GM18951 (cell line): ENCODE measurements around the gene ZNF780A.
"Not testable (repeated sequence)": the region's sequence is repeated elsewhere in the genome, so short reads cannot be mapped to it uniquely, and the experiment has no call there.

Experiments
- POLR2A ChIP-seq: IDR thresholded peaks from 4 replicates; pipeline ENCODE4 v1.6.1; 2011; ENCODE audit warnings: mild to moderate bottlenecking; ENCODE audit not compliant: insufficient read length, insufficient read depth; ENCODE audit errors: extremely low read depth
- in situ Hi-C: fragments of 300-500 bp; cut with MboI; formaldehyde crosslinking; loops from one replicate; pipeline ENCODE4 v1.12.0; 2022; ENCODE audit warnings: low sequenced_read_pairs, mixed read lengths, inconsistent platforms; ENCODE audit not compliant: unreplicated experiment

The ZNF780A gene

DNA sequence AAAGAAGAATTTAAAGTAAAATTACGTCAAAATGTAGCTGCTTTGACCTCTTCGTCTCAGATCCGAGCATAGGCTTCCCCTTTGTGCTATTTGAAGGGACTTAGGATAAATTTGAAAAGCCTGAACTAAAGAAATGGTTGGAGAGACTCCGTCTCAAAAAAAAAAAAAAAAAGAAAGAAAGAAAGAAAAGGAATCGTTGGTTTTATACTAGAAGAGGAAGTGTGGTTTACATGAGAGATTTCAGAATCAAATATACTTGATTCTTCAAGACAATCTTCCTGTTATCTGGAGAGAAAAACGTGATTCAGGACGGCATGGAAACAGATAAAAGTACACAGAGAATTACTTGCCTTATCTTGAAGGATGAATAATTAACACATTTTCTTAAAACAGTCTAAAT, 34.2 kb downstream of the ZNF780A start:
- no peak for TF ChIP-seq POLR2A
- in situ Hi-C loops = no loop called here

DNA sequence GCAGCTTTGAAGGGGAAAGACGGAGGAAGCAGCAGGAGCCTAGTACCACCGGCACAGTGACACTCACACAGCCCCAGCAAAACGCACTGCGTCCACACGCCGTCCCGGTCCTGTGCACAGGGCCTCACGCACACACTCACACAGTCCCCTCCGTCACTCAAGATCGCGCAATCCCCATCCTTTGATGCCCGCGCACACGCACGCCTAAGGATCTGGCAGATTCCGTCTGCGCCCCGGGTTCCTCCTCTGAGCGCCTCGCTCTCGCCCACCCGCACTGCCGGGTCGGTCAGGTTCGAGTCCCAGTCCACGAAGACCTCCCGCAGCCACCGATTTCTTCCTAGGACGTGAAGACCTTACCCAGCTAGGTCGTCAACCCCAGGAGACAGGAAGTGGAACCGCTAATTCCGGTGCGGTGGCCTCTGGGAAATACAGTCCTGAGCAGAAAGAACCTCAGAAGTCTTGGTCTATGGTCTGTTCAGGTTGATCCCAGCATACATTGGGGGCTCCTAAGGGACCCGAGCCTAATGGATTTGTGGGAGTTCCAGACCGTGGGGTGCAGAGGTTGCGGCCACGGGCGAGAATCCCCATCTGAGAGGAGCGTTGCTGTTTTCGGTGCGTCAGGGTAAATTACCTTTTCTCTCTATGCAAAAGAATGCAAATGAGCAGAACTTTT, 34.8 kb downstream of the ZNF780A start, which contains the start of gene ZNF780B:
Gene ZNF780B (minus strand): TSS at position 400 of the 673 bp plus-strand sequence. CDS start 5,899 bp downstream, outside the sequence.
- TF ChIP-seq POLR2A = peak; percentile 67
- in situ Hi-C loops = no loop called here

DNA sequence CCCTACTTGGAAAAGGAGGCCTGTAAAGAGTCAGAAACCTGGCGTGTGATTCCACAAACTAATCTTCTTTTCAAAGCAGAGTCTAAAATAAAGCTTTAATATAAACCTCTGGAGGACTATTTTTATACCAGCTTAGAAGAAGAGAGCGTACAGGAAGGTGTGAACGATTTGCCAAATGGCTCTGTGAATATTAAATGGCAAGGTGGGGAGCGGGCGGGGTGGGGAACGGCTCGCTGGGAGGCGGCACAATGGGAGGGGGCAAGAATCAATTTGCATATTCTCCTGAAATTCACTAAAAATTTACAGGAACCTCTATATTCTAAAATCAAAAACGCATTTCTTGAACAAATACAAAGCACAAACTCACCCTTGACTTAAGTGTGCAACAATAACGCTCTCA, 35.7 kb downstream of the ZNF780A start:
- in situ Hi-C loops = no loop called here
- no peak for TF ChIP-seq POLR2A

DNA sequence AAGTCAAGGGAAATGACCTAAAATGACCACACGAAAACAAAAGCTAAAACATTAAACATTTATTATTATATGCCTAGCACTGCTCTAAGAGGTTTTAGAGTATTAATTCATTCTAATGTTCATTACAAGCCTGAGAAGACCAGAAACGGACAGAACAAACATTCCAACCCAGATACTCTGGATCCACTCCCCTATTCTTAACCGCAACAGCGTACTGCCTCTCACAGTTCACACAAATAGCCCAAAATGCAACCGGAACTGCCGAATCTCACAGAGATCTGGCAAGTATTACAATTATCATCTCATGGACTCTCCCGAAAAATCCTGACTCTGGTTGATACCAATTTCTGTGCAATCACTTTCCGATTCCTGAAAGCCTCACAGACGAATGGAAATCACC, 36.1 kb downstream of the ZNF780A start:
- in situ Hi-C loops = no loop called here
- TF ChIP-seq POLR2A = no peak

DNA sequence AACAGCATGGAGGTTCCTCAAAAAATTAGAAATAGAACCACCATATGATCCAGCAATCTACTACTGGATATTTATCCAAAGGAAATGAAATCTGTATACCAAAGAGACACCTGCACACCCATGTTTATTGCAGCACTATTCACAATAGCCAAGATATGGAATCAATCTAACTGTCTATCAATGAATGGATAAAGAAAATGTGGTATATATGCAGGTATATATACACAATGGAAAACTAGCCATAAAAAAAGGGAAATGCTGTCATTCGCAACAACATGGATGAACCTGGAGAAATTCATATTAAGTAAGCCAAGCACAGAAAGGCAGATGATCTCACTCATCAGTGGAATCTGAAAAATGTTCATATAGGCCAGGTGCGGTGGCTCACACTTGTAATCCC, 37.3 kb downstream of the ZNF780A start:
- no peak for TF ChIP-seq POLR2A
- in situ Hi-C loops = no loop called here

DNA sequence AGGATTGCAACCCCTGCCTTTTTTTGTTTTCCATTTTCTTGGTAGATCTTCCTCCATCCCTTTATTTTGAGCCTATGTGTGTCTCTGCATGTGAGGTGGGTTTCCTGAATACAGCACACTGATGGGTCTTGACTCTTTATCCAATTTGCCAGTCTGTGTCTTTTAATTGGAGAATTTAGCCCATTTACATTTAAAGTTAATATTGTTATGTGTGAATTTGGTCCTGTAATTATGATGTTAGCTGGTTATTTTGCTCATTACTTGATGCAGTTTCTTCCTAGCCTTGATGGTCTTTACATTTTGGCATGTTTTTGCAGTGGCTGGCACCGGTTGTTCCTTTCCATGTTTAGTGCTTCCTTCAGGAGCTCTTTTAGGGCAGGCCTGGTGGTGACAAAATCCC, 49.0 kb downstream of the ZNF780A start:
- in situ Hi-C loops = not testable (repeated sequence)

DNA sequence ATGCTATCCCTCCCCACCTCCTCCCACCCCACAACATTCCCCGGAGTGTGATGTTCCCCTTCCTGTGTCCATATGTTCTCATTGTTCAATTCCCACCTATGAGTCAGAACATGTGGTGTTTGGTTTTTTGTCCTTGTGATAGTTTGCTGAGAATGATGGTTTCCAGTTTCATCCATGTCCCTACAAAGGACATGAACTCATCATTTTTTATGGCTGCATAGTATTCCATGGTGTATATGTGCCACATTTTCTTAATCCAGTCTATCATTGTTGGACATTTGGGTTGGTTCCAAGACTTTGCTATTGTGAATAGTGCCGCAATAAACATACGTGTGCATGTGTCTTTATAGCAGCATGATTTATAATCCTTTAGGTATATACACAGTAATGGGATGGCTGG, 52.7 kb downstream of the ZNF780A start:
- in situ Hi-C loops = not testable (repeated sequence)

DNA sequence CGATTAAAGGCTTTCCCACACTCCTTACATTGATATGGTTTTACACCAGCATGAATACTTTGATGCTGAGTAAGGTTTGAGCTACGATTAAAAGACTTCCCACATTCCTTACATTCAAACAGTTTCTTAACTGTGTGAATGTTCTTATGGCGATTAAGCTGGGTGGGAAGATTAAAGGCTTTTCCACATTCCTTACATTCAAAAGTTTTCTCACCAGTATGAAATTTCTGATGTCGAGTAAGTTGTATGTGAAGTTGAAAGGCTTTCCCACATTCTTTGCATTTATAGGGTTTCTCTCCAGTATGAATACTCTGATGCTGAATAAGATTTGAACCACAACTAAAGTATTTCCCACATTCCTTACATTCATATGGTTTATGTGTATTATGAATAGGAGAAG, 54.7 kb downstream of the ZNF780A start:
- no peak for TF ChIP-seq POLR2A
- in situ Hi-C loops = no loop called here

DNA sequence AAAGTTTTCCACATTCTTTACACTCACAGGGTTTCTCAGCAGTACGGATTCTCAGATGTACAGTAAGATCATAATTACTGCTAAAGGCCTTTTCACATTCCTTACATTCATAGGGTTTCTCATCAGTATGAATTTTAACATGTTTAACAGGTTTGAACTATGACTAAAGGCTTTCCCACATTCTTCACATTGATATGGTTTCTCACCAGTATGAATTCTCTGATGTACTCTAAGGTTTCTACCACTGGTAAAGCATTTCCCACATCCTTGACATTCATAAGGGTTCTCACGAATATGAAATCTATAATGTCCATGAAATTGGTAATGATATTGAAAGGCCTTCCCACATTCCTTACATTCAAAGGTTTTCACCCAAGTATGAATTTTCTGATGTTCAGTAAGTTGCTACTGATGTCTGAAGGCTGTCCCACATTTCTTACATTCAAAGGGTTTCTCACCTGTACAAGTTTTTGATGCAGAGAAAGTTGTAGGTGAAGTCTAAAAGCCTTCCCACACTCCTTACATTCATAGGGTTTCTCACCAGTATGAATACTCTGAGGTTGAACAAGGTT, 56.7 kb downstream of the ZNF780A start:
- no peak for TF ChIP-seq POLR2A
- in situ Hi-C loops = no loop called here

DNA sequence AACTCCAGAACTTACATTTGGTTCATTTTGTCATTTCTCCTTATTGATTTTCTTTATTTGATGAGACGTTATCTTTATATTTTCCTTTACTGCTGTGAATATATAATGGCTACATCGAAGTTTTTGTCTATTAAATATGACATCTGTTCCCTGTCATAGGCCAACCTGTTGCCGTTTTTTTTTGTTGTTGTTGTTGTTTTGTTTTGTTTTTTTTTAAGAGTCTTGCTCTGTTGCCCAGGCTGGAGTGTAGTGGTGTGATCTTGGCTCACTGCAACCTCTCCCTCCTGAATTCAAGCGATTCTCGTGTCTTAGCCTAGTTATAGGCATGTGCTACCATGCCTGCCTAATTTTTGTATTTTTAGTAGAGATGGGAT, 64.2 kb downstream of the ZNF780A start:
- no peak for TF ChIP-seq POLR2A
- in situ Hi-C loops = no loop called here

DNA sequence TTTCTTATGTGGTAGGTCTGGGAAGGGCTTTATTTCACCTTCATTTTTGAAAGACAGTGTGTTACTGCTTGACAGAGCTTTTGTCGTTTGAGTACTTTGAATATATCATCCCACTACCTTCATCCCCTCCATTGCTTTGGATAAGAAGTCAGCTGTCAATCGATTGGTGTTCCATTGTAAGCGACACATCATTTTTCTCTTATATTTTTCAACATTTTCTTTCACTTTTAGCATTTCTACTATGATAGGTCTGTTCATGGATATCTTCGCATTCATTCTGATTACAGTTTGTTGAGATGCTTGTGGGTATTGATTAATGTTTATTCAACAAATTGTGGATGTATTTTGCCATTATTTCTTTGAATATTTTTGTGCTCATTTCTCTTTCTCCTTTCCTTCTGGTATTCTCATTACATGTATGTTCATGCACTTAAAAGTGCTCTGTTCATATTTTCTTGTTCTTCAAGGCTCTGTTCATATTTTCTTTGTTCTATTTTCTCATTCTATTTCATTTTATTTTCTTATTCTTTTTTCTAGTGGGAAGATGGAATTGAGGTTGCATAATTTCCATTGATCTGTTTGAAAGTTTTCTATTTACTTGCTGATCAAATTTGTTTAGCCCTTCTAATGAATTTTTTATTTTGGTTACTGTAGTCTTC, 64.7 kb downstream of the ZNF780A start:
- in situ Hi-C loops = no loop called here
- no peak for TF ChIP-seq POLR2A

DNA sequence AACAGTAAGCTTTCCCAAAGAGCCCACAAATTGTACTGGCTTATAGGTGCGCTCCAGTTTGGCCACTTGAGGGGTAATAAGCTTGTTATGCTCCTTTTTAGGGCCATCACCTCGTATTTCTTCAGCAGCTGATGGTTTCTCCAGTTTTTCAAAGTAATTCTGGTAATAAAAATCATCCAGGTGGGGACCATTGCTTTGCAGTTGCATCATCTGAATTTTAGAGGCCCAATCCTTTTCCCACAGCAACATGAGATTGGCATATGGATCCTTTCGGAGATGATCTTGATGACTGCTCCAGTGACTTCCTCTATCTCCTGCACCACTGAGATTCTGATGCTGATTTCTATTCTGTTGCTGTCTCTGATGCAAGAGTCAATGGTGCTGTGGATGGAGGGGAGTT, 66.8 kb downstream of the ZNF780A start:
- in situ Hi-C loops = no loop called here

More for the DNA sequence above, 66.8 kb downstream of the ZNF780A start:
- TF ChIP-seq POLR2A = no peak
